HuH-7.5 (cell line): ENCODE measurements around the gene MPC1.
A peak's percentile ranks its signal among the peaks of the same experiment; 100 is the strongest.

Experiments used
- DNase-seq: peaks from one replicate; pipeline ENCODE4 v3.0.0; 2011; ENCODE audit warnings: low spot score

The MPC1 gene

GRCh38 chr6:166382933-166383801, at the start of gene MPC1:
TSS of gene MPC1 (minus strand) at chr6:166382940. CDS start at chr6:166382876, 64 bp downstream.
- DNase-seq = peak; percentile 88

DNA sequence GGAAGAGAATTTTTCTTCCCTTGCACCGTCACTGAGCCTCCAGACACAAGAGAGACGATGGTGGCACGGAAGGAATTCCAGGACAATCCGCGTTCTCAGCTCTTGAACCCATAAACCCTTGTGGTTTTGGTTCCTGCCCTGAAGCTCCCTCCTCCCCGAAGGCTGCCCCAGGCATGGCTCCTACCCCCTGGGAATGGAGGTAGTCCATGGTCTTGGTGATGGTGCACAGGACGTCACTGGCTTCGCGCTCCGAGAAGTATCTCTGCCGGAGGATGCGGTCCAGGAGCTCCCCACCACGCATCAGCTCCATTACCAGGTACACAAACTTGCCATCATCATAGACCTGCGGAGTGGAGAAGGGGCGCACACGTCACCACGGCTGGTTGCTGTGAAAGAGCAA, 47.5 kb upstream of the MPC1 start:
- DNase-seq = no peak

GRCh38 chr6:166424431-166424830, 41.7 kb upstream of the MPC1 start:
- no peak for DNase-seq

DNA sequence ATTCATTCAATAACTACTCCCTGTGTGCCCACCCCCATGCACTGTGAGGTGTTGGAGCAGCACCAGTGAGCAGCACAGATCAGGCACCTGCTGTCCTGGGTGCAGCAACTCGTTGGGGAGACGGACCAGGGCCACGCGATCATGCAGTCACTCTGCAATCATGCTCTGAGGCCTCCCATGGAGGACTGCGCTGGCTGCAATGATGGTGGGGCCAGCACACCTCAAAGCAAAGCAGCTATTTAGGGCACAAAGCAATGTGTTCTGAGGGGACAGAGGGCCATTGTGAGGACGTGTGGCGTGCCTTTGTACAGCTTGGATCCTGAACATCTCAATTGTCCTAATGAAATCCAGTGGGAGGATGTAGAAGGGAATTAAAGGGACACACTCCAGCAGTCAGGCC, 41.0 kb upstream of the MPC1 start:
- no peak for DNase-seq

- DNase-seq = no peak
Measured at GRCh38 chr6:166423051-166423745, 40.5 kb upstream of the MPC1 start.

GRCh38 chr6:166422201-166422940, 39.6 kb upstream of the MPC1 start:
- no peak for DNase-seq

DNA sequence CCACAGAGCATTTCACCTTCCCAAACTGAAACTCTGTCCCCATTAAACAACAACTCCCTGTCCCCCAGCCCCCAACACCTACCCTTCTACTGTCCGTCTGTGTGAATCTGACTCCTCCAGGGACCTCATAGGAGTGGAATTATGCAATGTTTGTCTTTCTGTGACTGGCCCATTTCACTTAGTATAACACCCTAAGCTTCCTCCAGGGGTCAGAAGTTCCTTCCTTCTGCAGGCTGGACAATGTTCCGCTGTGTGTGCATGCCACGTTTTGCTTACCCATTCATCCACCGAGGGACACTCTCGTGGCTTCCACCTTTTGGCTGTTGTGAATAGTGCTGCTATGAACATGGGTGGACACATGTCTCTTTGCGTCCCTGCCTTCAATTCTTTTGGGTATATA, 37.6 kb upstream of the MPC1 start:
- peak; percentile 77 for DNase-seq

GRCh38 chr6:166419717-166420116, 37.0 kb upstream of the MPC1 start:
- no peak for DNase-seq

- DNase-seq = no peak
Measured at GRCh38 chr6:166419286-166419685, 36.5 kb upstream of the MPC1 start.

DNA sequence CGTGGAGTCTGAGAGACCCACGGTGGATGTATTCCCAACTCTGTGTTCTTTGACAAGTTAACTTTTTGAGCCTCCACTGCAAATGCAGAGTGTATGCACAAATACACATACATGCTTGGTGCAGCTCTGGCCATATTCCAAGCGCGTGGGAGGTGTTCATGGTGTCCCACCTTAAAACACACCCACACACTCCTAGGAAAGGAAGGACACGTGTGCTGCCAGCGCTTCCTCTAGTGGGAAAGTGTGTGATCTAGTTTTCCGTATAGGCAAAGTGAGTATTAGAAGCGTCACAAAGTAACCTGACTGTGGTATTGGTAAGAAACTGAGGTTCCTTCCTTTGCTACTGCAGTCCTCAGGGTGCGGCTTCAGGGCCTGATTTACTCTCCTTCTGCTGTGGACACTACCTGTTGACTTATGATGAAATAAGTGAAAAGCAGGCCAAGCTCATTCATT, 36.0 kb upstream of the MPC1 start:
- no peak for DNase-seq

DNA sequence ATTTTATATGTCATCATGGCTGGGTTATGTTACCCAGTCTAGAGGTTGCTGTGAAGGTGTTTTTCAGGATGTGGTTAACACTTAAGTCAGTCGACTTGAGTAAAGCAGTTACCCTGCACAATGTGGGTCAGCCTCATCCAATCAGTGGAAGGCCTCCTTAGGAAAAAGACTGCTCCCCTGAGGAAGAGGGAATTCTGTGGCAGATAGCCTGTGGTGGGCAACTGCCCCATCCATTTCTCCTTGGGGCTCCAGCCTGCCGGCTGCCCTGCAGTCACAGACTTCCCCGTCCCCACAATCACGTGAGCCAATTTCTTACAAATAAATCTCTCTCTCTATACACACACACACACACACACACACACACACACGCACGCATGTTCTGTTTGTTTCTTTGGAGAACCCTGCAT, 34.5 kb upstream of the MPC1 start:
- DNase-seq = no peak

DNA sequence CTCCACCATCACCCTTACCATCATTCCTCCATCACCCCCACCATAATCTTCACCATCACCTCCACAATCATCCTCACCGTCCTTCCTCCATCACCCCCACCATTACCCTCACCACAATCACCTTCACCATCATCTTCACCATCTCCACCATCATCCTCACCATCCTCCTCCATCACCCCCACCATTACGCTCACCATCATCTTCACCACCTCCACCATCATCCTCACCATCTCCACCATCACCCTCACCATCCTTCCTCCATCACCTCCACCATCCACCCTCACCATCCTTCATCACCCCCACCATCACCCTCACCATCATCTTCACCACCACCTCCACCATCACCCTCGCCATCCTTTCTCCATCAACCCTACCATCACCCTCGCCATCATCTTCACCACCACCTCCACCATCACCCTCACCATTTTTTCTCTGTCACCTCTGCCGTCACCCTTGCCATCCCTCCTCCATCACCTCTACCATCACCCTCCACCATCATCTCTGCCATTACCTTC, 33.1 kb upstream of the MPC1 start:
- no peak for DNase-seq

GRCh38 chr6:166415306-166415705, 32.6 kb upstream of the MPC1 start:
- DNase-seq = no peak

DNA sequence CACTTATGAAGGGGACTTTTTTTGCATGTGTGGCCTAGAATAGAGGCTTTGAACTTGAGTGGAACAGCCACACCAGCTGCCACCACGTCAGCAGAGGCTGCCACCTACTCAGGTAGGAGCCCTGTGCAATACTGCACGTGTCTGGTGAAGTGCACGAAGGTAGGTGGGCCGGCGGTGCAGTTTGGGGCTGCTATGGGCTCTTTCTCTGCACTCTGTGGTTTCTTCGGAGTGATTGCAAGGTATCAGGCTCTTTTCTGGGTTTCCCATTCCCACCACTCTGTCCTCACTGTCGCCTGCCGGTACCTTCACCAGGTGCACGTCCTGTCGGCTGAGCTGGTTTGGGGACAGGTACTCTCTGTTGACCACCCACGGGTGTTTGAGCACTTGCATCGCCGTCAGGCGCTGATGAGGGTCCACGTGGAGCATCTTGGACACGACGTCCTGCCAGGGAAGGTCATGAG, 30.8 kb upstream of the MPC1 start:
- no peak for DNase-seq

GRCh38 chr6:166412911-166413384, 30.2 kb upstream of the MPC1 start:
- DNase-seq = no peak

DNA sequence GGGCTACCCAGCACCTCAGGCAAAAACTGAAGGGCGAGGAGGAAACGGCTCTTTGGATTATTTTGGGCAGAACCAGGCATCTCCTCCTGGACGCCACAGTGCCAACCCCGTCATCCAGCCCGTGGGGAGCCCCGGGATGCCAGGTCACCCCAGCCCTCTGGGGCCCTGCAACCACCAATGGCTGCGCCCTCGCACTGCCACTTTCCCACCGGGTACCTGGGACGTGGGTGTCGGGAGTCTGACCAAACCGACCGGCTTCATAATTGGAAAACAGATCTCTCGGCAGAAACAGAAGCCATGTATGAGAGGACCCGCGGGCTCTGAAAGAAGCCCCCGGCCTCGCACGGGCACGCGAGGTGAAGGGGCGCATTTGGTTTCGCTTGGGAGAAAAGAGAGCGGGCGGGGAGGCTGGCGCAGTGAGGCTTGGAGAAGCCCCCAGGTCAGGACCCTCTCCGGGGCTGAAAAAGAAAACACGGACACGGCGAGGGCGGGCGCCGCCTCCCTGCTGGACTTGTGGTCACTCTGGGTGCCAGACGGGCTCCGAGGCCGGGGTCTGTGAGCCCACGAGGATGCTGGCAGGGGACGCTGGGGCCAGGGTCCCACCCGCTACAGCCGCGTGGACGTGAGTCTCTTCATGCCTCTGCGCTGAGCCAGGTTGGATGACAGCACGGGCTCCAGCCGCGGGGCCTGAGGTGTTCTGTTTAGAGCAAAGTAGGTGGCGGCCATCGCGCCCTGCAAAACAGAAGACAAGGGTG, 29.6 kb upstream of the MPC1 start:
- no peak for DNase-seq

DNA sequence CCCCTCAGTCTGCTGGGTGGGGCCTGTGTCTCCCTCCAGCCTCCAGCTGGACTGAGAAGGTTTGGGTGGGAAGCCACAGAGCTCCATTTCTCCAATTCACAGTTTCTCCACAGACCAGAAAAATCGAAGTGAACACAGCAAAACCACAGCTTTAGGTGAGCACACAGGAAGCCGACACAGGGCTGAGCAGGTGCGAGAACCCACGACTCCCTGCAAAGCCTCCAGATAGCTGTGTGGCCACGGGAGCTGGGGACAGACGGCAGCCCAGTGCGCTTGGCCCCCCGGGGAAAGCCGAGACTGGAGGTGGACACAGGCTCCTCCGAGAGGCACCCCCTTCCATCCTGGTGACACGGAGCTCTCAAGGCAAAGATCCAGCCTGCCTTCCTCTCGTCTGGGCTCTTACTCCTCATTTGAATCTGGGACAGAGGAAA, 29.0 kb upstream of the MPC1 start:
- no peak for DNase-seq

DNA sequence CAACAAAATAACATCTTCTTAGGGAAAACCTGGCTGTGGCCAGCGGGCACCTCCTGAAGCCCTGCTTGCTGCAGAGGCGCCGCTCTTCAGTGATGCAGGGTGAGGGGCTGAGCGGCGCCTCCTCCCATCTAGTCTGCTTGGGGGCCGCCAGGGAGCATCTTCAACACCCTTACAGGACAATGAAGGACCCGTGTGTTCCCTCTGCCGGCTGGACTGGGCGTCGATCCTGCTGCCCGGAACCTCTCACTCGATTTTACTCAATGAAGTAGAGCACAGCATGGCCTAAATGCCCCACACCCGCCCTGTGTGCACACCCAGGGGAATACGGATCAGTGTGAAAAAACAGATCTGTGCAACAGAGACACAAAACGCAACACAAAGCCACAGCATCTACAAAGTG, 28.5 kb upstream of the MPC1 start:
- no peak for DNase-seq

- no peak for DNase-seq
Measured at GRCh38 chr6:166410426-166410935, 27.7 kb upstream of the MPC1 start.

DNA sequence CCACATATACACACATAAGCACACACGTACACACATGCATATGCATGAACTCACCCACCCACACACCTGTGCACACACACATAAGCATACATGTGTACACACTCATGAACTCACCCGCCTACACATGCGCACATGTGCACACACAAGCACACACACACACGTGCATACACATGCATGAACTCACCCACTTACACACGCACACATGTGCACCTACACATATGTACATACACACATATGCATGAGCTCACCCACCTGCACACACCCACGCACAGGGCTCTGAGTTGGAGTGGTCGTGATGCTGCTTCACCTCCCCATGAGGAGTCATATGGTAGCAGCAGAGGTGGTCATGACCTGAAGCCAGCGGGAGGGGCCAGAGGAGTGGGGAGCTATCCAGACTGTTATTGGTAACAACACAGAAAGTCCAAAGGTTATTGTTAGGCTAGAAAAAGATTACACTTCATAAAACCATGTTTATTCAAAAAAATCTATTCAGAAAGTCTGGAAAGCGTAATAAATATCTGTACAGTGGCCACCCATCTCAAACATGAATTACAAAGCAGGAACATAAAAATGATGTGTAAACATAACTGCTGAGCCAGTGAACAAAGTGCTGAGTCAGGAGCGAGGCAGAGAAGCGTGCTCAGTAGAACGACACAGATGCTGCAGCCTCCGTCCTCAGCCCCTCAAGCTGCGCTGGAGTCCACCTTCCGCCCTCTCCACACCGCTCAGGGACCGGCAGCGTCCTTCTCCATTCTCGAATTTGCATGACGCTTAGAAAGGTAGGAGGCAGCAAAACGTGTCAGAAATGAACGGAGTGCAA, 26.4 kb upstream of the MPC1 start:
- DNase-seq = peak; percentile 65
